Measurements from ENCODE around the gene TLCD2. TPM values are rescaled to one million over a fixed set of nuclear protein-coding genes. Genes with fewer than 3 reads are reported as not detected.

The TLCD2 gene
- total and polyA plus RNA-seq, 9 of the 15 experiments (the other 6 are each of a cell fraction or from before 2014, with no cell fraction given): 0.10 to 0.89 (median 0.58) TPM

DNA sequence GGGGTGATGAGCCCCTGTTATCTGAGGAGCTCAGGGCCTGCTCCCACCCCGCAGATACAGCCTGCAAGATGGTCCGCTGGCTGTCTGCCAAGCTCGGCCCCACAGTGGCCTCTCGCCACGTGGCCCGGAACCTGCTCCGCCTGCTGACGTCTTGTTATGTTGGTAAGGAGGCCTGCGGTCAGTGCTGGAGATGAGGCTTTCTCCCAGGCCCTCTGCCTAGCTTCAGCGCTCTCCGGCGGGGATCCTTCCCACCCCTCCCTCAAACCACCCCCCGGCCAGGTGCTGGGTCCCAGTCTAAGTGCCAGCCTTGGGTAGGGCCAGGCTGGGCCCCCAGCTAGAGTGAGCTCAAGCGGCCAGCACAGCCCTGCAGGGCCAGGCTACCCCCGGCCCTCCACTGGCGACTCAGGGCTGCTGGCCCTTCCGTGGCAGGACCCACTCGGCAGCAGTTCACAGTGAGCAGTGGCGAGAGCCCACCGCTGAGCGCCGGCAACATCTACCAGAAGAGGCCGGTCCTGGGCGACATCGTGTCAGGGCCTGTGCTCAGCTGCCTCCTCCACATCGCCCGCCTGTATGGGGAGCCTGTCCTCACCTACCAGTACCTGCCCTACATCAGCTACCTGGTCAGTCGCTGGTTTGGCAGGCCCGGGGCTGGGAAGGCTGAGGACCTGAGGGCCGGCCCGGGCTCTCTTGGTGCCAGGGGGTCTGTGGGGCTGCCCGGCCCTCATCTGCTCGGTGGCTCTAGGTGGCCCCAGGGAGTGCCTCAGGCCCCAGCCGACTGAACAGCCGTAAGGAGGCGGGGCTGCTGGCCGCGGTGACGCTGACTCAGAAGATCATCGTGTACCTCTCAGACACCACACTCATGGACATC lies 20.4 kb upstream of the TLCD2 start (continued):
- TF ChIP-seq, protein P1, sequence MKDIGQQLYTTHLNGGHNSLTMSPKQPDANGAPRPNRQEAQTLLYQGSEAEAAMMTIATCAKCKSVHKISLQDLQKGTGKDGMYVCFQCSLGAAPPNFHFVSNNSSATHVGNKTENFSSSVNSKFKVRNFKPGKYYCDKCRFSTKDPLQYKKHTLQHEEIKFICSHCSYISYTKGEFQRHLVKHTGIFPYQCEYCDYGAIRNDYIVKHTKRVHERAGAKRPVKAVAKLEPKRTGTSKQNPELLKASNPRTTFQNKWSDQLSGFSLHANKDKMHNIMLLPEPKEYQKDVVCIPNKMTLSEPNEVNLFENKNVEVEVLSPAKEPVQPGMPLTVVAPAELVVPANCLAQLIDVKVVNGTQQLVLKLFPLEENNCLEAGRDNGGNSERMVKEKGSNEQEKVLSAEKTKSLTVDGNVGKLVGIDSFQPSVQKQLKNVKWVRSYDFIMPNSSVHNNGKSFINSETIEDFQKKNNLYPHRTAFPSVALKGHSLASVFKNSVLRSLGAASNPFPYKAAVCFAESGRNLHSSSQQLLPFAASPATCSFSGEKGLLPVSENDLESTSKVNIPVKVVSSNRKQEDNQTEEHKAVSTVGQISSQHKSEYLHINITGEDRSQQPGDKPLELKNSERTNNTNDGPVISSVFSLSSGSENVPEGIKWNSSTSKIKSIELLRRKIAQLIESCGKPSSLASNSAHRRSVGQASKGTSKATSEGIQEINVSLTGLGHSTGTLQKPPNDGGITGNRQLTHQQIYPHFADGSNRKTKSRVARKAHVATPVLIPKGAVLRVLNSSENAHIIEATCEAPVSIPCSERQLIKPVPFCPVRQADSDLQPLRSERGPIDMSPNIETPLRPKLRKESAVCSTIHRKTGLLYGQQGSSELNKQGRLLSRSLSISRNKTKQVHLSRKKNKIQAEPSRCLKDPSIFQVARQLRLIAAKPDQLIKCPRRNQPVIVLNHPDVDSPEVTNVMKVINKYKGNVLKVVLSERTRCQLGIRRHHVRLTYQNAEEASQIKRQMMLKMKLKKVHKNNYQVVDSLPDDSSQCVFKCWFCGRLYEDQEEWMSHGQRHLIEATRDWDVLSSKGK (CRISPR knock-in tag; IDR thresholded peaks at IDR 0.05): no peak
- TF ChIP-seq ARID2 (IDR thresholded peaks at IDR 0.05): no peak
- no peak for TF ChIP-seq KDM2B (CRISPR knock-in tag; IDR thresholded peaks at IDR 0.05)
- no peak for TF ChIP-seq HDGF (IDR thresholded peaks at IDR 0.05)
- TF ChIP-seq RBBP5 (IDR thresholded peaks at IDR 0.05; ENCODE audit: borderline replicate concordance, insufficient read depth, low read length, poor library complexity, severe bottlenecking): no peak
- TF ChIP-seq, protein P2, sequence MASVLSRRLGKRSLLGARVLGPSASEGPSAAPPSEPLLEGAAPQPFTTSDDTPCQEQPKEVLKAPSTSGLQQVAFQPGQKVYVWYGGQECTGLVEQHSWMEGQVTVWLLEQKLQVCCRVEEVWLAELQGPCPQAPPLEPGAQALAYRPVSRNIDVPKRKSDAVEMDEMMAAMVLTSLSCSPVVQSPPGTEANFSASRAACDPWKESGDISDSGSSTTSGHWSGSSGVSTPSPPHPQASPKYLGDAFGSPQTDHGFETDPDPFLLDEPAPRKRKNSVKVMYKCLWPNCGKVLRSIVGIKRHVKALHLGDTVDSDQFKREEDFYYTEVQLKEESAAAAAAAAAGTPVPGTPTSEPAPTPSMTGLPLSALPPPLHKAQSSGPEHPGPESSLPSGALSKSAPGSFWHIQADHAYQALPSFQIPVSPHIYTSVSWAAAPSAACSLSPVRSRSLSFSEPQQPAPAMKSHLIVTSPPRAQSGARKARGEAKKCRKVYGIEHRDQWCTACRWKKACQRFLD (CRISPR knock-in tag; IDR thresholded peaks at IDR 0.05): peak; percentile 87
- TF ChIP-seq BCL6 (CRISPR knock-in tag; IDR thresholded peaks at IDR 0.05): no peak
- peak; percentile 36; the same call in 1 of the 2 replicates for TF ChIP-seq MTF1 (CRISPR knock-in tag; IDR thresholded peaks at IDR 0.05; ENCODE audit: borderline replicate concordance)
- TF ChIP-seq KHSRP (IDR thresholded peaks at IDR 0.05): no peak
- no peak for TF ChIP-seq PHB2 (IDR thresholded peaks at IDR 0.05; ENCODE audit: low read depth)
- no peak for TF ChIP-seq ZNF12 (CRISPR knock-in tag; IDR thresholded peaks at IDR 0.05)
- TF ChIP-seq CAMTA2 (CRISPR knock-in tag; conservative IDR thresholded peaks at IDR 0.05): no peak
- no peak for TF ChIP-seq ZNF408 (CRISPR knock-in tag; IDR thresholded peaks at IDR 0.05; ENCODE audit: low read depth)
- TF ChIP-seq KDM1A (IDR thresholded peaks at IDR 0.05): no peak
- no peak for TF ChIP-seq JUNB (CRISPR knock-in tag; conservative IDR thresholded peaks at IDR 0.05)
- TF ChIP-seq POLR3A (IDR thresholded peaks at IDR 0.05; ENCODE audit: borderline replicate concordance, extremely low read depth, insufficient read depth, insufficient read length): no peak
- TF ChIP-seq, protein P3, sequence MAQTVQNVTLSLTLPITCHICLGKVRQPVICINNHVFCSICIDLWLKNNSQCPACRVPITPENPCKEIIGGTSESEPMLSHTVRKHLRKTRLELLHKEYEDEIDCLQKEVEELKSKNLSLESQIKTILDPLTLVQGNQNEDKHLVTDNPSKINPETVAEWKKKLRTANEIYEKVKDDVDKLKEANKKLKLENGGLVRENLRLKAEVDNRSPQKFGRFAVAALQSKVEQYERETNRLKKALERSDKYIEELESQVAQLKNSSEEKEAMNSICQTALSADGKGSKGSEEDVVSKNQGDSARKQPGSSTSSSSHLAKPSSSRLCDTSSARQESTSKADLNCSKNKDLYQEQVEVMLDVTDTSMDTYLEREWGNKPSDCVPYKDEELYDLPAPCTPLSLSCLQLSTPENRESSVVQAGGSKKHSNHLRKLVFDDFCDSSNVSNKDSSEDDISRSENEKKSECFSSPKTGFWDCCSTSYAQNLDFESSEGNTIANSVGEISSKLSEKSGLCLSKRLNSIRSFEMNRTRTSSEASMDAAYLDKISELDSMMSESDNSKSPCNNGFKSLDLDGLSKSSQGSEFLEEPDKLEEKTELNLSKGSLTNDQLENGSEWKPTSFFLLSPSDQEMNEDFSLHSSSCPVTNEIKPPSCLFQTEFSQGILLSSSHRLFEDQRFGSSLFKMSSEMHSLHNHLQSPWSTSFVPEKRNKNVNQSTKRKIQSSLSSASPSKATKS (CRISPR knock-in tag; IDR thresholded peaks at IDR 0.05): no peak
